H1 (cell line): Measurements from ENCODE around the gene ACTN4. TPM values are rescaled to one million over a fixed set of nuclear protein-coding genes. Genes with fewer than 3 reads are reported as not detected.

ENCODE experiments used
- CTCF ChIA-PET: fragments of 300-600 bp; sonication (Branson Sonifier 250); formaldehyde crosslinking; loops from one replicate; lab custom pipeline; 2021; ENCODE audit not compliant: partially characterized antibody; lab: Charles Lee
- POLR2A ChIA-PET: fragments of 300-600 bp; sonication (Branson Sonifier 250); formaldehyde crosslinking; loops from one replicate; lab custom pipeline; 2021; ENCODE audit warnings: inconsistent platforms; ENCODE audit not compliant: partially characterized antibody; lab: Charles Lee
- DNase-seq, 2 experiments: peaks; one replicate each; pipeline versions ENCODE4 v3.0.0 to v3.0.0-alpha.2; 2010 to 2022; ENCODE audit warnings: low spot score in 2 of 2, low read depth in 1 of 2, mixed read lengths in 1 of 2
- FAIRE-seq: peaks from 2 replicates; lab custom pipeline; 2011; peaks lifted over from hg19 to GRCh38; lab: Jason Lieb, UNC
- H2AFZ ChIP-seq: 2 replicates; pipeline ENCODE4 v1.8.1; 2012; ENCODE audit warnings: low read length, inconsistent platforms
- H2AK5ac ChIP-seq: 2 replicates; pipeline ENCODE4 v1.6.1; 2013; ENCODE audit warnings: low read depth, low read length
- H2BK120ac ChIP-seq: replicated peaks from 2 replicates; pipeline ENCODE3; 2013; ENCODE audit warnings: low read depth, low read length, inconsistent platforms
- H2BK12ac ChIP-seq: 2 replicates; pipeline ENCODE4 v1.6.1; 2013; ENCODE audit warnings: low read depth, low read length
- H2BK15ac ChIP-seq: 2 replicates; pipeline ENCODE4 v1.6.1; 2013; ENCODE audit warnings: low read length
- H2BK20ac ChIP-seq: 2 replicates; pipeline ENCODE4 v1.6.1; 2013; ENCODE audit warnings: low read length
- H2BK5ac ChIP-seq: 2 replicates; pipeline ENCODE4 v1.6.1; 2013; ENCODE audit warnings: low read depth, low read length
- H3K14ac ChIP-seq: 2 replicates; pipeline ENCODE4 v1.6.1; 2013; ENCODE audit warnings: inconsistent platforms; ENCODE audit not compliant: insufficient read length
- H3K18ac ChIP-seq: 2 replicates; pipeline ENCODE4 v1.6.1; 2013; ENCODE audit warnings: low read length; ENCODE audit errors: extremely low read depth
- H3K23ac ChIP-seq: 2 replicates; pipeline ENCODE4 v1.6.1; 2013; ENCODE audit warnings: inconsistent platforms; ENCODE audit not compliant: insufficient read length
- H3K23me2 ChIP-seq: 2 replicates; pipeline ENCODE4 v1.6.1; 2013; ENCODE audit warnings: low read depth, low read length
- H3K27ac ChIP-seq: 2 replicates; pipeline ENCODE4 v1.6.1; 2011; ENCODE audit warnings: low read depth, low read length, inconsistent platforms
- H3K27me3 ChIP-seq, 4 experiments: replicated peaks in 1 of 4; 1 replicate in 1 of 4; 2 replicates in 3 of 4; pipeline versions ENCODE4 v1.6.1 to v1.8.1; 2011 to 2013; ENCODE audit warnings: low read length in 3 of 4, mild to moderate bottlenecking in 3 of 4, inconsistent platforms in 2 of 4, mixed read lengths in 2 of 4, moderate library complexity in 1 of 4; ENCODE audit not compliant: control insufficient read depth in 3 of 4, insufficient read depth in 3 of 4; ENCODE audit errors: extremely low read depth in 1 of 4
- H3K36me3 ChIP-seq, 4 experiments: 2 replicates each; pipeline versions ENCODE4 v1.6.1 to v1.8.1; 2011 to 2013; ENCODE audit warnings: mild to moderate bottlenecking in 4 of 4, low read length in 3 of 4, moderate library complexity in 2 of 4, control low read depth in 1 of 4, inconsistent platforms in 1 of 4; ENCODE audit not compliant: insufficient read depth in 4 of 4, control insufficient read depth in 2 of 4
- H3K4ac ChIP-seq: replicated peaks from 2 replicates; pipeline ENCODE3; 2013; ENCODE audit warnings: low read length, low read depth, mixed read lengths, inconsistent platforms; ENCODE audit not compliant: insufficient read length
- H3K4me1 ChIP-seq, 4 experiments: replicated peaks in 1 of 4; 1 replicate in 1 of 4; 2 replicates in 3 of 4; pipeline versions ENCODE4 v1.6.1 to v1.8.1; 2011 to 2013; ENCODE audit warnings: low read length in 3 of 4, inconsistent platforms in 2 of 4, mixed read lengths in 1 of 4; ENCODE audit not compliant: insufficient read depth in 4 of 4, control insufficient read depth in 3 of 4
- H3K4me2 ChIP-seq, 2 experiments: 2 replicates each; pipeline versions ENCODE4 v1.6.1 to v1.8.1; 2011 to 2013; ENCODE audit warnings: low read depth in 2 of 2, low read length in 2 of 2, control low read depth in 1 of 2, inconsistent platforms in 1 of 2, mild to moderate bottlenecking in 1 of 2; ENCODE audit not compliant: insufficient read depth in 1 of 2
- H3K4me3 ChIP-seq, 4 experiments: fragments of 200-600, 300-600 bp in 1 of 4; sonication (generic), shearing (Covaris generic), sonication (Bioruptor Twin) in 1 of 4; 2 replicates each; pipeline versions ENCODE4 v1.5.1 to v1.8.1; 2011 to 2016; ENCODE audit warnings: low read length in 4 of 4, low read depth in 3 of 4, control low read depth in 2 of 4, inconsistent platforms in 2 of 4, mild to moderate bottlenecking in 2 of 4, mixed read lengths in 1 of 4, moderate library complexity in 1 of 4; ENCODE audit not compliant: insufficient read depth in 2 of 4; ENCODE audit errors: extremely low read depth in 1 of 4
- H3K56ac ChIP-seq: replicated peaks from 2 replicates; pipeline ENCODE3; 2013; ENCODE audit warnings: low read depth, mild to moderate bottlenecking, mixed read lengths, low read length, inconsistent platforms; ENCODE audit not compliant: insufficient read length
- H3K79me1 ChIP-seq: 2 replicates; pipeline ENCODE4 v1.6.1; 2013; ENCODE audit warnings: low read depth, low read length, control low read depth
- H3K79me2 ChIP-seq, 2 experiments: 2 replicates each; pipeline versions ENCODE4 v1.6.1 to v1.8.1; 2012 to 2013; ENCODE audit warnings: low read length in 2 of 2, mild to moderate bottlenecking in 2 of 2, inconsistent platforms in 1 of 2; ENCODE audit not compliant: insufficient read depth in 2 of 2, control insufficient read depth in 1 of 2
- H3K9ac ChIP-seq, 4 experiments: replicated peaks in 1 of 4; 1 replicate in 1 of 4; 2 replicates in 3 of 4; pipeline versions ENCODE4 v1.6.1 to v1.8.1; 2011 to 2013; ENCODE audit warnings: low read depth in 3 of 4, low read length in 3 of 4, control low read depth in 2 of 4, mild to moderate bottlenecking in 2 of 4, moderate library complexity in 2 of 4, inconsistent platforms in 1 of 4; ENCODE audit errors: extremely low read depth in 1 of 4
- H3K9me3 ChIP-seq, 2 experiments: 2 replicates each; pipeline versions ENCODE4 v1.6.1 to v1.8.1; 2012 to 2013; ENCODE audit warnings: mild to moderate bottlenecking in 2 of 2, moderate library complexity in 2 of 2, control low read depth in 1 of 2, inconsistent platforms in 1 of 2, low read depth in 1 of 2, low read length in 1 of 2, mixed read lengths in 1 of 2; ENCODE audit not compliant: insufficient read depth in 2 of 2
- H4K20me1 ChIP-seq, 2 experiments: replicated peaks in 1 of 2; 2 replicates each; pipeline versions ENCODE3 to v1.8.1; 2011 to 2013; ENCODE audit warnings: inconsistent platforms in 2 of 2, low read length in 2 of 2, mild to moderate bottlenecking in 1 of 2; ENCODE audit not compliant: insufficient read depth in 2 of 2, control insufficient read depth in 1 of 2
- H4K5ac ChIP-seq: 2 replicates; pipeline ENCODE4 v1.6.1; 2013; ENCODE audit warnings: low read length, low read depth, mixed read lengths, inconsistent platforms; ENCODE audit not compliant: insufficient read length
- H4K8ac ChIP-seq: 2 replicates; pipeline ENCODE4 v1.8.0; 2013; ENCODE audit warnings: mild to moderate bottlenecking, moderate library complexity, low read length, inconsistent platforms; ENCODE audit not compliant: insufficient read depth; ENCODE audit errors: extremely low read depth
- H4K91ac ChIP-seq: replicated peaks from 2 replicates; pipeline ENCODE3; 2013; ENCODE audit warnings: low read length, mixed read lengths, inconsistent platforms; ENCODE audit not compliant: insufficient read length
- BCL11A ChIP-seq, 2 experiments: IDR thresholded peaks; one replicate each; pipeline ENCODE4 v1.6.1; 2011; ENCODE audit warnings: low read depth in 2 of 2, low read length in 2 of 2, mild to moderate bottlenecking in 2 of 2
- CBX5 ChIP-seq: fragments of 300-800, 300-1000 bp; sonication (generic); IDR thresholded peaks from 2 replicates; pipeline ENCODE4 v1.7.1; 2016; ENCODE audit warnings: antibody characterized with exemption, low read length, low read depth
- CBX8 ChIP-seq: fragments of 300-800, 300-1000 bp; sonication (generic); IDR thresholded peaks from 2 replicates; pipeline ENCODE4 v1.7.1; 2016; ENCODE audit warnings: low read depth, low read length, borderline replicate concordance
- CEBPB ChIP-seq: IDR thresholded peaks from 2 replicates; pipeline ENCODE4 v1.6.1; 2012; ENCODE audit warnings: low read depth, low read length
- CHD1 ChIP-seq: IDR thresholded peaks from 2 replicates; pipeline ENCODE4 v1.6.1; 2012; ENCODE audit warnings: low read depth, low read length, improper control_type of control experiment
- EZH2 ChIP-seq: fragments of 200-600 bp; sonication (generic); IDR thresholded peaks from 2 replicates; pipeline ENCODE4 v1.7.1; 2012; ENCODE audit warnings: low read depth, mild to moderate bottlenecking, moderate library complexity, low read length, inconsistent platforms; ENCODE audit not compliant: severe bottlenecking
- FOSL1 ChIP-seq: IDR thresholded peaks from 2 replicates; pipeline ENCODE4 v1.6.1; 2011; ENCODE audit warnings: mild to moderate bottlenecking, low read depth, low read length, moderate library complexity; ENCODE audit not compliant: insufficient read depth
- HDAC2 ChIP-seq, 2 experiments: fragments of 300-600 bp in 1 of 2; sonication (generic) in 1 of 2; IDR thresholded peaks; 2 replicates each; pipeline ENCODE4 v1.6.1; 2011 to 2012; ENCODE audit warnings: low read depth in 2 of 2, low read length in 2 of 2, mild to moderate bottlenecking in 2 of 2, moderate library complexity in 2 of 2, borderline replicate concordance in 1 of 2, inconsistent platforms in 1 of 2
- HDAC6 ChIP-seq: IDR thresholded peaks from one replicate; pipeline ENCODE4 v1.7.1; 2012; ENCODE audit warnings: low read depth, mild to moderate bottlenecking, inconsistent platforms, low read length, moderate library complexity
- JUND ChIP-seq: IDR thresholded peaks from 2 replicates; pipeline ENCODE4 v1.6.1; 2011; ENCODE audit warnings: mild to moderate bottlenecking, improper control_type of control experiment, low read length
- KDM1A ChIP-seq: fragments of 200-600, 300-600 bp; sonication (generic); IDR thresholded peaks from 2 replicates; pipeline ENCODE4 v1.7.1; 2016; ENCODE audit warnings: mild to moderate bottlenecking, low read length, borderline replicate concordance
- RFX5 ChIP-seq: IDR thresholded peaks from 2 replicates; pipeline ENCODE4 v1.6.1; 2011; ENCODE audit warnings: low read depth, low read length, improper control_type of control experiment, borderline replicate concordance
- SIN3A ChIP-seq, 2 experiments: IDR thresholded peaks in 1 of 2; conservative IDR thresholded peaks in 1 of 2; 2 replicates each; pipeline ENCODE4 v1.6.1; 2011 to 2012; ENCODE audit warnings: low read length in 2 of 2, improper control_type of control experiment in 1 of 2, low read depth in 1 of 2, mild to moderate bottlenecking in 1 of 2
- TBP ChIP-seq: IDR thresholded peaks from 2 replicates; pipeline ENCODE4 v1.6.1; 2011; ENCODE audit warnings: low read depth, low read length, improper control_type of control experiment
- WGBS, 2 experiments: shearing (Covaris generic) in 1 of 2; methylation state at CpG; one replicate each; pipeline versions ENCODE4 v1.1.6 to v1.1.7; 2013 to 2015; ENCODE audit warnings: low lambda C conversion rate in 2 of 2, mixed read lengths in 2 of 2, inconsistent platforms in 1 of 2, low coverage in 1 of 2, missing lambda C conversion rate in 1 of 2; ENCODE audit not compliant: insufficient replicate concordance in 2 of 2, insufficient coverage in 1 of 2, insufficient read length in 1 of 2; ENCODE audit errors: extremely low coverage in 1 of 2, missing lambda C conversion rate in 1 of 2; 5-methylcytosine and 5-hydroxymethylcytosine counted together
- polyA plus RNA-seq, 7 experiments: library from polyadenylated mRNA; depleted of rRNA in 3 of 7; stranded (reverse) in 5 of 7; unstranded in 2 of 7; fragments of >200 nt in 5 of 7; fragments of 200-250 nt in 2 of 7; gene quantifications; 1 replicate in 5 of 7; 2 replicates in 1 of 7; 4 replicates in 1 of 7; pipeline versions ENCODE4 v1.2.1 to v1.2.3, GENCODE V29; 2011 to 2013; ENCODE audit warnings: missing spikeins in 2 of 7, mixed read lengths in 2 of 7
- total RNA-seq: library from RNA; stranded (reverse); fragmentation: NEBNext Ultra II Directional; extraction: Animal tissue kit (Norgen Biotek cat#: 25700); gene quantifications from 2 replicates; pipeline ENCODE4 v1.2.1, GENCODE V29; 2021

ACTN4 gene
- total and polyA plus RNA-seq, 2 of the 8 experiments (the other 6 are each of a cell fraction or from before 2014, with no cell fraction given), result 211 to 520 TPM

DNA sequence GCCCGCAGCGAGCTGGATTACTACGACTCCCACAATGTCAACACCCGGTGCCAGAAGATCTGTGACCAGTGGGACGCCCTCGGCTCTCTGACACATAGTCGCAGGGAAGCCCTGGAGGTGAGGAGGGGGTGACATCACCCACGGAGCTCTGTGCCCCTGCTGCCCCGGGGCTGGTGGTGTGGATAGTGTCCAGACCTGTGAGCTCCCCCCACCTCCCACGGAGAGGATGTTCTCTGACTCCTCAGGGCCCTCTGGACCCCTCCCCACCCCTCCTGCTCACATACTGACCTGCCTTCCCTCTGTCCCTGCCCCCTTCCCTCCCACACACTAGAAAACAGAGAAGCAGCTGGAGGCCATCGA is 76.1 kb downstream of the ACTN4 start:
- Histone ChIP-seq H3K4ac (no peak overlapping the region), H3K9ac (no peak overlapping the region), H2BK120ac (no peak overlapping the region), H3K56ac (no peak overlapping the region), H3K14ac (no peak overlapping the region), H3K23me2 (no peaks in the 10 kb centered on the region; the same call in 1 of the 2 replicates), H3K4me1 (no peaks in the 10 kb centered on the region), H4K8ac (no peak overlapping the region), H3K36me3 (peaks cover 30 to 82% (median 66%) of the 10 kb centered on the region in 4 experiments; a peak in 7 of 8 replicates), H3K23ac (no peak overlapping the region), H3K27ac (no peak overlapping the region), H2BK20ac (no peak overlapping the region), H3K4me2 (no peak overlapping the region), H2AK5ac (no peak overlapping the region), H3K79me2 (no peaks in the 10 kb centered on the region), H2BK5ac (no peak overlapping the region), H3K27me3 (no peaks in the 10 kb centered on the region), H4K5ac (no peak overlapping the region), H3K9me3 (no peaks in the 10 kb centered on the region), H3K18ac (no peak overlapping the region), H2BK12ac (no peak overlapping the region), H4K20me1 (peaks cover 5 to 20% of the 10 kb centered on the region in 2 experiments), H3K4me3 (no peak overlapping the region), H3K79me1 (peaks cover 4% of the 10 kb centered on the region; the same call in 1 of the 2 replicates), H2BK15ac (no peak overlapping the region), H2AFZ (no peak overlapping the region), H4K91ac (no peak overlapping the region)
- FAIRE-seq (no peak), DNase-seq (no peak)
- ChIA-PET CTCF (interaction anchor here (0.7 to 3.3 kb wide), 14 partner anchors 10 to 339 kb away, joined by 3 to 11 read pairs (median 4); no protein-coding TSS in a partner anchor), POLR2A (interaction anchor here (1.1 to 2.2 kb wide), 9 partner anchors 9 to 196 kb away, joined by 3 to 8 read pairs (median 4); partner anchors contain the start of genes ACTN4 and ECH1)
- 96% methylated on average over 9 of the region's 11 CpGs; no CpG with 5 or more reads in 1 of the 2 experiments for WGBS, 2 experiments
- TF ChIP-seq EZH2, result no peak
- no peak for TF ChIP-seq HDAC2 (IDR thresholded peaks at IDR 0.05; ENCODE audit: borderline replicate concordance in 1 of 2, low read depth in 2 of 2, low read length in 2 of 2)
- no peak for TF ChIP-seq BCL11A (IDR thresholded peaks at IDR 0.05; ENCODE audit: low read depth in 2 of 2, low read length in 2 of 2)
- no peak for TF ChIP-seq CHD1
- TF ChIP-seq FOSL1, result no peak
- no peak for TF ChIP-seq CEBPB
- TF ChIP-seq SIN3A (conservative IDR thresholded peaks at IDR 0.05 in 1 of 2, IDR thresholded peaks at IDR 0.05 in 1 of 2; ENCODE audit: low read depth in 1 of 2, low read length in 2 of 2), result no peak
- no peak for TF ChIP-seq CBX5
- TF ChIP-seq TBP, result no peak
- TF ChIP-seq KDM1A, result no peak
- TF ChIP-seq RFX5, result no peak
- no peak for TF ChIP-seq HDAC6
- no peak for TF ChIP-seq CBX8
- no peak for TF ChIP-seq JUND
